ENCODE data around the gene FTCD. TPM values are rescaled to one million over a fixed set of nuclear protein-coding genes. Genes with fewer than 3 reads are reported as not detected.

The FTCD gene
- total and polyA plus RNA-seq, 9 of the 15 experiments (the other 6 are each of a cell fraction or from before 2014, with no cell fraction given) = 0.11 to 1.6 (median 0.67) TPM; not detected in 5

DNA sequence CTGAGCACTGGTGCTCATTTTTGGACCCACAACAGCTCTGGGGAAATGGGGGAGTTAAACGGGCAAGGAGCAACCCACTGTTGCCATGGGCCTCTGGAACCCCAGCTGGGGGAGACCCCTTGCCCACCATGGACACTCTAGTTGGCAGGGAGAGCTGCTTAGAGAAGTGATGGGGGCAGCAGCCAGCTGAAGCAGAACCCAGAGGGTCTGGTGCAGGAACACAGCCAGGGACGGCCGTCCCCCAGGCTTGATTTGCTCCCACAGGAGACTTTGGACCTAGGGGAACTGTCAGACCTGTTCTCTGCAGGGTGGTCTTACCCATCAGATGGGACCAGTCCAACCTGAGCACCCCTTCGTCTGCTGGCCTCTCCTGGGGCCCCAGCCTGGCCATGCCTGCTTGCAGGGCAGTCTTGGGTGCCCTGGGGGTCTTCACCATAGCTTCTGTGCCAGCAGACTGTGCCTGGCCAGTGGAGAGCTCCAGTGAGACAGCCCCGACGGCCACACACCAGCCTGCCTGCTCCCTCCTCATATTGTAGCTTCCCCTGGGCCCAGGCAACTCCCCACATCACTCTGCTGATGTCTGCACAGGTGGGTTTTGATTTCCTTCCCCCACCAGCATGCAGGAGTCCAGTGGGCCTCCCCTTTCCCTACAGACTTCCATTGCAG lies 17.6 kb upstream of the FTCD start:
- no peaks in the 10 kb centered on the region for H3K27me3 ChIP-seq (ENCODE audit: control insufficient read depth in 2 of 2, insufficient read depth in 2 of 2, low read length in 2 of 2)
- FAIRE-seq (no peak), ATAC-seq (no peak), DNase-seq (ENCODE audit: extremely low read depth in 1 of 4, low spot score in 3 of 4) (peak in 1 of 4 experiments; percentile 1)
- peaks cover 5% of the 10 kb centered on the region for H3K9me1 ChIP-seq (ENCODE audit: control insufficient read depth, insufficient read depth, low read length)
- CTCF ChIA-PET (ENCODE audit: low intra/inter-chr PET ratio) = no interaction called here
- intact Hi-C loops (cut with micrococcal nuclease) (no loop called here), in situ Hi-C loops (cut with MboI) (no loop called here)
- BruUV-seq (replicated peaks) = no TSS peak
- H3K4me1 ChIP-seq (replicated peaks in 1 of 2; ENCODE audit: control insufficient read depth in 2 of 2, insufficient read depth in 2 of 2, low read length in 2 of 2) = peaks cover 2 to 25% of the 10 kb centered on the region in 2 experiments; a peak in 4 of 5 replicates
- no peak overlapping the region for H3K4me2 ChIP-seq (ENCODE audit: insufficient read depth, low read length)
- no peak overlapping the region for H3K4me3 ChIP-seq
- POLR2A ChIA-PET = interaction anchor here (0.6 to 1.6 kb wide), 5 partner anchors 8 to 197 kb away, joined by 3 to 5 read pairs (median 4); no protein-coding TSS in a partner anchor
- H3K9me3 ChIP-seq (replicated peaks; ENCODE audit: control insufficient read depth, insufficient read depth, low read depth, low read length) = no peaks in the 10 kb centered on the region
- peaks cover 74% of the 10 kb centered on the region for H3K79me2 ChIP-seq (ENCODE audit: control insufficient read depth, insufficient read depth, low read length)
- TF ChIP-seq CCAR2 (IDR thresholded peaks at IDR 0.05; ENCODE audit: low read depth, low read length) = no peak
- WGBS (ENCODE audit: insufficient coverage, low coverage, missing lambda C conversion rate) = 63% methylated on average over 6 of the region's 6 CpGs
- peaks cover 22% of the 10 kb centered on the region; the same call in 2 of the 3 replicates for H3K36me3 ChIP-seq (ENCODE audit: control insufficient read depth, insufficient read depth, low read length)
- H3K9ac ChIP-seq (ENCODE audit: insufficient read depth in 1 of 2, low read depth in 2 of 2, low read length in 2 of 2) = peak overlapping the region in 1 of 2 experiments; percentile 82; a peak in 2 of 4 replicates
- H4K20me1 ChIP-seq (replicated peaks; ENCODE audit: control insufficient read depth, insufficient read depth, low read length) = peaks cover 17% of the 10 kb centered on the region; the same call in 1 of the 2 replicates
- H2AFZ ChIP-seq (ENCODE audit: low read depth, low read length) = no peak overlapping the region
- no peak overlapping the region for H3K27ac ChIP-seq (ENCODE audit: extremely low read depth, low read depth, low read length)

GRCh38 chr21:46171996-46172862 lies 16.9 kb upstream of the FTCD start:
- peaks cover 28% of the 10 kb centered on the region; the same call in 2 of the 3 replicates for H3K36me3 ChIP-seq (ENCODE audit: control insufficient read depth, insufficient read depth, low read length)
- peak; percentile 31; the same call in 1 of the 2 replicates for TF ChIP-seq TCF3 (CRISPR knock-in tag; IDR thresholded peaks at IDR 0.05)
- no peak for TF ChIP-seq CEBPZ (IDR thresholded peaks at IDR 0.05; ENCODE audit: borderline replicate concordance, low read depth, low read length)
- TF ChIP-seq CBFA2T3 (IDR thresholded peaks at IDR 0.05) = peak; percentile 55
- 0 out of 2 replicates have a peak, but pooled peaks have one; percentile 11 for TF ChIP-seq TAL1 (IDR thresholded peaks at IDR 0.05)
- peak; percentile 36; the same call in 1 of the 2 replicates for TF ChIP-seq CBFA2T2 (conservative IDR thresholded peaks at IDR 0.05)
- in situ Hi-C loops (cut with MboI) (no loop called here), intact Hi-C loops (cut with micrococcal nuclease) (no loop called here)
- H3K9me1 ChIP-seq (ENCODE audit: control insufficient read depth, insufficient read depth, low read length) = peaks cover 5% of the 10 kb centered on the region
- peaks cover 2 to 26% of the 10 kb centered on the region in 2 experiments; a peak in 4 of 5 replicates for H3K4me1 ChIP-seq (replicated peaks in 1 of 2; ENCODE audit: control insufficient read depth in 2 of 2, insufficient read depth in 2 of 2, low read length in 2 of 2)
- H3K4me3 ChIP-seq = no peak overlapping the region
- peak overlapping the region in 1 of 2 experiments; percentile 82; a peak in 2 of 4 replicates for H3K9ac ChIP-seq (ENCODE audit: insufficient read depth in 1 of 2, low read depth in 2 of 2, low read length in 2 of 2)
- H3K79me2 ChIP-seq (ENCODE audit: control insufficient read depth, insufficient read depth, low read length) = peaks cover 69% of the 10 kb centered on the region
- H3K27ac ChIP-seq (ENCODE audit: extremely low read depth, low read depth, low read length) = no peak overlapping the region; the same call in 2 of the 3 replicates
- no peaks in the 10 kb centered on the region for H3K27me3 ChIP-seq (ENCODE audit: control insufficient read depth in 2 of 2, insufficient read depth in 2 of 2, low read length in 2 of 2)
- ChIA-PET POLR2A (interaction anchor here (1.2 to 1.6 kb wide), 2 partner anchors 9 to 11 kb away, joined by 5 read pairs; no protein-coding TSS in a partner anchor), CTCF (ENCODE audit: low intra/inter-chr PET ratio) (no interaction called here)
- no peak for FAIRE-seq
- no peak overlapping the region for H2AFZ ChIP-seq (ENCODE audit: low read depth, low read length)
- BruUV-seq (replicated peaks) = no TSS peak
- H4K20me1 ChIP-seq (replicated peaks; ENCODE audit: control insufficient read depth, insufficient read depth, low read length) = peaks cover 17% of the 10 kb centered on the region; the same call in 1 of the 2 replicates
- DNase-seq (ENCODE audit: extremely low read depth in 1 of 4, low spot score in 3 of 4) = peak in 2 of 4 experiments; percentile 25 to 48
- no peaks in the 10 kb centered on the region for H3K9me3 ChIP-seq (replicated peaks; ENCODE audit: control insufficient read depth, insufficient read depth, low read depth, low read length)
- no peak overlapping the region for H3K4me2 ChIP-seq (ENCODE audit: insufficient read depth, low read length)
- 69% methylated on average over 18 of the region's 21 CpGs for WGBS (ENCODE audit: insufficient coverage, low coverage, missing lambda C conversion rate)
- peak; percentile 61; the same call in 2 of the 3 replicates for ATAC-seq
